Liver (tissue), 9 donors: ENCODE data around the gene IQSEC1. TPM values are rescaled to one million over a fixed set of nuclear protein-coding genes. Genes with fewer than 3 reads are reported as not detected.
A peak's percentile ranks its signal among the peaks of the same experiment; 100 is the strongest.

Experiments
- DNase-seq: peaks from one replicate; pipeline ENCODE4 v3.0.0-alpha.2; 2017; ENCODE audit warnings: low spot score
- H3K27ac ChIP-seq, 2 donors: one replicate each; pipeline ENCODE4 v1.7.0; 2013; ENCODE audit warnings: inconsistent platforms in 2 of 2, low read length in 2 of 2, control low read depth in 1 of 2, low read depth in 1 of 2, mild to moderate bottlenecking in 1 of 2
- H3K27me3 ChIP-seq, 4 donors: one replicate each; pipeline versions ENCODE4 v1.6.1 to v1.7.0; 2013; ENCODE audit warnings: low read length in 3 of 4, inconsistent platforms in 1 of 4, mild to moderate bottlenecking in 1 of 4, moderate library complexity in 1 of 4; ENCODE audit not compliant: control insufficient read depth in 4 of 4, insufficient read depth in 4 of 4
- H3K36me3 ChIP-seq, 4 donors: one replicate each; pipeline versions ENCODE4 v1.6.1 to v1.7.0; 2013; ENCODE audit warnings: low read length in 3 of 4, mild to moderate bottlenecking in 3 of 4, low read depth in 1 of 4, moderate library complexity in 1 of 4; ENCODE audit not compliant: control insufficient read depth in 4 of 4, insufficient read depth in 3 of 4
- H3K4me1 ChIP-seq, 4 donors: one replicate each; pipeline versions ENCODE4 v1.6.1 to v1.7.0; 2013; ENCODE audit warnings: low read length in 3 of 4, mild to moderate bottlenecking in 3 of 4, moderate library complexity in 1 of 4; ENCODE audit not compliant: control insufficient read depth in 4 of 4, insufficient read depth in 4 of 4
- H3K4me3 ChIP-seq, 3 donors: one replicate each; pipeline versions ENCODE4 v1.6.1 to v1.7.0; 2013; ENCODE audit warnings: low read length in 3 of 3, control low read depth in 1 of 3, low read depth in 1 of 3, mild to moderate bottlenecking in 1 of 3
- H3K9ac ChIP-seq, 2 donors: one replicate each; pipeline ENCODE4 v1.7.0; 2013; ENCODE audit warnings: low read length in 2 of 2, mild to moderate bottlenecking in 2 of 2, moderate library complexity in 2 of 2, control low read depth in 1 of 2, low read depth in 1 of 2
- H3K9me3 ChIP-seq, 4 donors: one replicate each; pipeline versions ENCODE4 v1.6.1 to v1.7.0; 2013; ENCODE audit warnings: low read length in 3 of 4; ENCODE audit not compliant: control insufficient read depth in 4 of 4
- CTCF ChIP-seq: fragments of 150-350 bp; IDR thresholded peaks from 2 replicates; pipeline ENCODE4 v1.5.1; 2017; ENCODE audit warnings: improper control_type of control experiment, low read depth, low read length; ENCODE audit not compliant: missing input control
- EGR1 ChIP-seq, 2 donors: IDR thresholded peaks; 2 replicates each; pipeline ENCODE4 v1.6.1; 2016 to 2018; ENCODE audit warnings: antibody characterized with exemption in 2 of 2, low read depth in 2 of 2
- FOXA2 ChIP-seq: IDR thresholded peaks from 2 replicates; pipeline ENCODE4 v1.6.1; 2016; ENCODE audit warnings: antibody characterized with exemption
- GABPA ChIP-seq, 2 donors: IDR thresholded peaks in 1 of 2; conservative IDR thresholded peaks in 1 of 2; 2 replicates each; pipeline ENCODE4 v1.6.1; 2016; ENCODE audit warnings: antibody characterized with exemption in 2 of 2, mild to moderate bottlenecking in 1 of 2, moderate library complexity in 1 of 2
- HNF4A ChIP-seq, 2 donors: conservative IDR thresholded peaks; 2 replicates each; pipeline ENCODE4 v1.6.1; 2016; ENCODE audit warnings: antibody characterized with exemption in 2 of 2, mild to moderate bottlenecking in 2 of 2
- JUND ChIP-seq, 2 donors: IDR thresholded peaks; 2 replicates each; pipeline ENCODE4 v1.6.1; 2016; ENCODE audit warnings: antibody characterized with exemption in 2 of 2
- NR2F2 ChIP-seq: IDR thresholded peaks from 2 replicates; pipeline ENCODE4 v1.6.1; 2016; ENCODE audit warnings: antibody characterized with exemption
- RAD21 ChIP-seq, 2 donors: IDR thresholded peaks; 2 replicates each; pipeline ENCODE4 v1.6.1; 2016; ENCODE audit warnings: antibody characterized with exemption in 2 of 2, mild to moderate bottlenecking in 2 of 2
- REST ChIP-seq: IDR thresholded peaks from 2 replicates; pipeline ENCODE4 v1.6.1; 2016; ENCODE audit warnings: antibody characterized with exemption, mild to moderate bottlenecking
- RXRA ChIP-seq, 2 donors: IDR thresholded peaks; 2 replicates each; pipeline ENCODE4 v1.6.1; 2017 to 2018; ENCODE audit warnings: antibody characterized with exemption in 2 of 2, mild to moderate bottlenecking in 1 of 2
- SP1 ChIP-seq: IDR thresholded peaks from 2 replicates; pipeline ENCODE4 v1.6.1; 2018; ENCODE audit warnings: antibody characterized with exemption, mild to moderate bottlenecking
- TAF1 ChIP-seq: conservative IDR thresholded peaks from 2 replicates; pipeline ENCODE4 v1.6.1; 2016; ENCODE audit warnings: antibody characterized with exemption, mild to moderate bottlenecking
- YY1 ChIP-seq: IDR thresholded peaks from 2 replicates; pipeline ENCODE4 v1.6.1; 2016; ENCODE audit warnings: antibody characterized with exemption, mild to moderate bottlenecking
- ZBTB33 ChIP-seq: IDR thresholded peaks from 2 replicates; pipeline ENCODE4 v1.6.1; 2016; ENCODE audit warnings: antibody characterized with exemption
- WGBS: extraction: QIAGEN DNeasy Blood & Tissue Kit; methylation state at CpG from one replicate; pipeline ENCODE4 v1.1.7; 2013; 5-methylcytosine and 5-hydroxymethylcytosine counted together
- polyA plus RNA-seq, 2 donors: library from polyadenylated mRNA; stranded (reverse) in 1 of 2; unstranded in 1 of 2; fragments of 200-250 nt in 1 of 2; fragments of >200 nt in 1 of 2; fragmentation: Nextera tagmentation in 1 of 2; extraction: Ambion mirVana in 1 of 2; gene quantifications; one replicate each; pipeline versions ENCODE4 v1.2.1 to v1.2.3, GENCODE V29; 2013 to 2015
- total RNA-seq, 2 donors: library from RNA; depleted of rRNA; stranded (reverse); fragments of >200 nt; gene quantifications; one replicate each; pipeline ENCODE4 v1.2.3, GENCODE V29; 2014
- donor health status: healthy.
- donor health status: healthy.
- donor health status: healthy.
- donor health status: healthy.
- donor health status: healthy.

The IQSEC1 gene
- total and polyA plus RNA-seq, 4 donors = 12.7 to 56.0 (median 36.2) TPM

- Histone ChIP-seq H3K9ac (no peak overlapping the region), H3K4me3 (no peak overlapping the region), H3K27me3 (no peaks in the 10 kb centered on the region), H3K36me3 (no peaks in the 10 kb centered on the region), H3K27ac (peak overlapping the region in 1 of 2 donors; percentile 13), H3K9me3 (no peaks in the 10 kb centered on the region), H3K4me1 (peaks cover 28 to 66% (median 60%) of the 10 kb centered on the region in 4 donors)
- DNase-seq = no peak
- TF ChIP-seq ZBTB33 = no peak
- TF ChIP-seq NR2F2 = no peak
- TF ChIP-seq YY1 = no peak
- TF ChIP-seq RXRA (IDR thresholded peaks at IDR 0.05) = no peak
- no peak for TF ChIP-seq REST
- no peak for TF ChIP-seq FOXA2
- no peak for TF ChIP-seq TAF1
- no peak for TF ChIP-seq RAD21 (IDR thresholded peaks at IDR 0.05)
- no peak for TF ChIP-seq EGR1 (IDR thresholded peaks at IDR 0.05; ENCODE audit: low read depth in 2 of 2)
- no peak for TF ChIP-seq SP1
- TF ChIP-seq HNF4A (conservative IDR thresholded peaks at IDR 0.05) = no peak
- no peak for TF ChIP-seq GABPA (IDR thresholded peaks at IDR 0.05 in 1 of 2, conservative IDR thresholded peaks at IDR 0.05 in 1 of 2)
- TF ChIP-seq JUND (IDR thresholded peaks at IDR 0.05) = no peak
- WGBS = 85% methylated on average over 14 of the region's 14 CpGs
Measured at GRCh38 chr3:12955651-12956315, 117.4 kb downstream of the IQSEC1 start.

- H3K36me3 ChIP-seq = no peaks in the 10 kb centered on the region
- H3K4me1 ChIP-seq = peaks cover 23 to 58% (median 53%) of the 10 kb centered on the region in 4 donors
- no peak overlapping the region for H3K4me3 ChIP-seq
- no peak overlapping the region for H3K9ac ChIP-seq
- peak overlapping the region in 1 of 2 donors; percentile 13 for H3K27ac ChIP-seq
- H3K27me3 ChIP-seq = no peaks in the 10 kb centered on the region
- peak; percentile 42 to 54 for TF ChIP-seq RAD21 (IDR thresholded peaks at IDR 0.05)
- no peak for TF ChIP-seq FOXA2
- TF ChIP-seq CTCF = peak; percentile 23
- DNase-seq = peak; percentile 73
- no peaks in the 10 kb centered on the region for H3K9me3 ChIP-seq
- 34% methylated on average over 14 of the region's 14 CpGs for WGBS
Measured at GRCh38 chr3:12954891-12955650, 118.2 kb downstream of the IQSEC1 start.
